HG02759 (cell line): ENCODE results near the gene FOXO1.

Source experiments
- ATAC-seq: cut with Tn5 transposase; IDR thresholded peaks from one replicate; pipeline ENCODE4 v1.9.1; 2021; ENCODE audit warnings: mild to moderate bottlenecking, moderate library complexity; ENCODE audit not compliant: unreplicated experiment

Gene FOXO1

GRCh38 chr13:40552895-40553294 lies 113.5 kb downstream of the FOXO1 start:
- ATAC-seq = no peak

- no peak for ATAC-seq
Observed at GRCh38 chr13:40550130-40550529, 116.3 kb downstream of the FOXO1 start.

- no peak for ATAC-seq
Observed at GRCh38 chr13:40549500-40550094, 116.8 kb downstream of the FOXO1 start.

GRCh38 chr13:40547591-40548315 lies 118.7 kb downstream of the FOXO1 start:
- ATAC-seq = no peak

- no peak for ATAC-seq
Observed at GRCh38 chr13:40546047-40546446, 120.4 kb downstream of the FOXO1 start.

- ATAC-seq = no peak
Observed at GRCh38 chr13:40540328-40541044, 126.0 kb downstream of the FOXO1 start.

- ATAC-seq = no peak
Observed at GRCh38 chr13:40539576-40540327, 126.7 kb downstream of the FOXO1 start.

- ATAC-seq = no peak
Observed at GRCh38 chr13:40537146-40537895, 129.1 kb downstream of the FOXO1 start.

- ATAC-seq = no peak
Observed at GRCh38 chr13:40536443-40537113, 129.9 kb downstream of the FOXO1 start.

GRCh38 chr13:40535345-40535836 lies 131.1 kb downstream of the FOXO1 start:
- no peak for ATAC-seq

GRCh38 chr13:40534456-40534855 lies 132.0 kb downstream of the FOXO1 start:
- ATAC-seq = no peak

- no peak for ATAC-seq
Observed at GRCh38 chr13:40533072-40533471, 133.4 kb downstream of the FOXO1 start.

- ATAC-seq = no peak
Observed at GRCh38 chr13:40530961-40531360, 135.5 kb downstream of the FOXO1 start.

- ATAC-seq = no peak
Observed at GRCh38 chr13:40528881-40529280, 137.6 kb downstream of the FOXO1 start.

GRCh38 chr13:40527914-40528313 lies 138.5 kb downstream of the FOXO1 start:
- no peak for ATAC-seq

- no peak for ATAC-seq
Observed at GRCh38 chr13:40522282-40522681, 144.2 kb downstream of the FOXO1 start.

- no peak for ATAC-seq
Observed at GRCh38 chr13:40520916-40521315, 145.5 kb downstream of the FOXO1 start.

GRCh38 chr13:40519637-40520036 lies 146.8 kb downstream of the FOXO1 start:
- no peak for ATAC-seq

GRCh38 chr13:40518481-40518882 lies 148.0 kb downstream of the FOXO1 start:
- ATAC-seq = peak; percentile 29
